IMR-90 (cell line): Measurements from ENCODE around the gene TIAM2. TPM values are rescaled to one million over a fixed set of nuclear protein-coding genes. Genes with fewer than 3 reads are reported as not detected.

Source experiments
- ATAC-seq: fragments of 200-7000 bp; cut with Tn5 transposase; 2 replicates; pipeline ENCODE4 v1.9.1; 2020; ENCODE audit warnings: low read depth, mild to moderate bottlenecking, moderate library complexity
- BruUV-seq: library from RNA; stranded (reverse); fragments of 400-500 nt; replicated peaks from 2 replicates; lab custom pipeline; 2021; lab: Mats Ljungman, UMichigan
- CTCF ChIA-PET: fragments of 300-600 bp; formaldehyde crosslinking; extraction: SDS; loops from one replicate; lab custom pipeline; 2021; ENCODE audit warnings: antibody characterized with exemption; lab: Yijun Ruan, JAX
- POLR2A ChIA-PET: fragments of 300-600 bp; sonication (Branson Sonifier 250); formaldehyde crosslinking; loops from one replicate; lab custom pipeline; 2022; ENCODE audit warnings: antibody characterized with exemption; ENCODE audit not compliant: unreplicated experiment; lab: Charles Lee
- DNase-seq: peaks from one replicate; pipeline ENCODE4 v3.0.0; 2013
- H2AFZ ChIP-seq: replicated peaks from 2 replicates; pipeline ENCODE3; 2013; ENCODE audit warnings: low read length, mild to moderate bottlenecking; ENCODE audit not compliant: poor library complexity
- H2AK5ac ChIP-seq: 2 replicates; pipeline ENCODE4 v1.6.1; 2013; ENCODE audit warnings: low read depth, low read length, inconsistent platforms
- H2AK9ac ChIP-seq: replicated peaks from 2 replicates; pipeline ENCODE3; 2013; ENCODE audit warnings: mild to moderate bottlenecking, low read depth, low read length, moderate library complexity; ENCODE audit not compliant: poor library complexity
- H2BK120ac ChIP-seq: 2 replicates; pipeline ENCODE4 v1.6.1; 2013; ENCODE audit warnings: low read depth, low read length, inconsistent platforms
- H2BK15ac ChIP-seq: 3 replicates; pipeline ENCODE4 v1.6.1; 2013; ENCODE audit warnings: low read depth, low read length, inconsistent platforms
- H2BK20ac ChIP-seq: 2 replicates; pipeline ENCODE4 v1.6.1; 2013; ENCODE audit warnings: low read depth, mild to moderate bottlenecking, inconsistent platforms, low read length, moderate library complexity
- H2BK5ac ChIP-seq: 2 replicates; pipeline ENCODE4 v1.6.1; 2013; ENCODE audit warnings: mild to moderate bottlenecking, low read depth, low read length, inconsistent platforms; ENCODE audit not compliant: poor library complexity, severe bottlenecking
- H3K14ac ChIP-seq: replicated peaks from 2 replicates; pipeline ENCODE4 v1.6.1; 2013; ENCODE audit warnings: low read depth, low read length, inconsistent platforms
- H3K18ac ChIP-seq: 2 replicates; pipeline ENCODE4 v1.6.1; 2013; ENCODE audit warnings: low read depth, low read length, control low read depth
- H3K23ac ChIP-seq: 2 replicates; pipeline ENCODE4 v1.6.1; 2013; ENCODE audit warnings: low read depth, low read length, inconsistent platforms
- H3K27ac ChIP-seq: 2 replicates; pipeline ENCODE4 v1.5.1; 2013; ENCODE audit warnings: mild to moderate bottlenecking, control low read depth, low read length; ENCODE audit not compliant: insufficient read depth
- H3K27me3 ChIP-seq: 2 replicates; pipeline ENCODE4 v1.6.1; 2013; ENCODE audit warnings: low read length; ENCODE audit not compliant: control insufficient read depth, insufficient read depth
- H3K36me3 ChIP-seq: 2 replicates; pipeline ENCODE4 v1.6.1; 2013; ENCODE audit warnings: low read length, mixed read lengths; ENCODE audit not compliant: control insufficient read depth, insufficient read depth
- H3K4ac ChIP-seq: 2 replicates; pipeline ENCODE4 v1.6.1; 2013; ENCODE audit warnings: low read depth, low read length, inconsistent platforms
- H3K4me1 ChIP-seq: 2 replicates; pipeline ENCODE4 v1.6.1; 2013; ENCODE audit warnings: low read length, mixed read lengths; ENCODE audit not compliant: control insufficient read depth, insufficient read depth
- H3K4me2 ChIP-seq: 2 replicates; pipeline ENCODE4 v1.6.1; 2013; ENCODE audit warnings: low read depth, mild to moderate bottlenecking, control low read depth, low read length, moderate library complexity
- H3K4me3 ChIP-seq: 2 replicates; pipeline ENCODE4 v1.5.1; 2013; ENCODE audit warnings: low read depth, mild to moderate bottlenecking, control low read depth, low read length, moderate library complexity; ENCODE audit not compliant: insufficient read depth
- H3K56ac ChIP-seq: 2 replicates; pipeline ENCODE4 v1.6.1; 2013; ENCODE audit warnings: low read length, inconsistent platforms; ENCODE audit not compliant: insufficient read depth; ENCODE audit errors: extremely low read depth
- H3K79me1 ChIP-seq, 2 experiments: 2 replicates each; pipeline ENCODE4 v1.6.1; 2013; ENCODE audit warnings: low read length in 2 of 2, inconsistent platforms in 1 of 2, low read depth in 1 of 2
- H3K9ac ChIP-seq: 2 replicates; pipeline ENCODE4 v1.6.1; 2013; ENCODE audit warnings: low read depth, low read length, control low read depth
- H3K9me1 ChIP-seq: 2 replicates; pipeline ENCODE4 v1.6.1; 2013; ENCODE audit warnings: low read length, inconsistent platforms; ENCODE audit not compliant: insufficient read depth
- H3K9me3 ChIP-seq: 2 replicates; pipeline ENCODE4 v1.6.1; 2013; ENCODE audit warnings: low read length; ENCODE audit not compliant: control insufficient read depth, insufficient read depth
- H4K20me1 ChIP-seq: 2 replicates; pipeline ENCODE4 v1.6.1; 2013; ENCODE audit warnings: low read length, inconsistent platforms; ENCODE audit not compliant: insufficient read depth
- H4K5ac ChIP-seq: 2 replicates; pipeline ENCODE4 v1.6.1; 2013; ENCODE audit warnings: mild to moderate bottlenecking, low read depth, low read length, control low read depth
- H4K8ac ChIP-seq, 2 experiments: 2 replicates each; pipeline ENCODE4 v1.6.1; 2013; ENCODE audit warnings: low read depth in 2 of 2, low read length in 2 of 2, control low read depth in 1 of 2, inconsistent platforms in 1 of 2
- H4K91ac ChIP-seq: 2 replicates; pipeline ENCODE4 v1.6.1; 2013; ENCODE audit warnings: low read depth, low read length, inconsistent platforms; ENCODE audit not compliant: insufficient read depth
- CHD1 ChIP-seq: IDR thresholded peaks from 2 replicates; pipeline ENCODE4 v1.6.1; 2012; ENCODE audit warnings: low read depth, low read length, improper control_type of control experiment
- FOS ChIP-seq: fragments of 150-350 bp; IDR thresholded peaks from 2 replicates; pipeline ENCODE4 v1.6.1; 2016; ENCODE audit warnings: low read depth, low read length
- WGBS, 2 experiments: methylation state at CpG; one replicate each; pipeline versions ENCODE4 v1.1.5 to v1.1.7; 2013; ENCODE audit warnings: missing lambda C conversion rate in 2 of 2; ENCODE audit not compliant: insufficient read length in 1 of 2; ENCODE audit errors: extremely low coverage in 2 of 2; 5-methylcytosine and 5-hydroxymethylcytosine counted together
- dilution Hi-C: fragments of 300-500 bp; cut with HindIII; formaldehyde crosslinking; loops from one replicate; pipeline ENCODE4 v1.14.3; 2018; ENCODE audit warnings: low sequenced_read_pairs; ENCODE audit not compliant: unreplicated experiment
- in situ Hi-C: fragments of 300-500 bp; cut with MboI; formaldehyde crosslinking; loops from 3 replicates; pipeline ENCODE4 v1.14.3; 2019; ENCODE audit warnings: low sequenced_read_pairs, inconsistent platforms, mixed read lengths
- intact Hi-C: fragments of 100-400 bp; cut with micrococcal nuclease; formaldehyde crosslinking; loops from 2 replicates; pipeline ENCODE4 v1.10.0; 2022
- polyA plus RNA-seq, 3 experiments: library from polyadenylated mRNA; depleted of rRNA; stranded (reverse); fragments of >200 nt; gene quantifications; 2 replicates each; pipeline ENCODE4 v1.2.3, GENCODE V29; 2012; ENCODE audit warnings: low replicate concordance in 1 of 3
- total RNA-seq: library from RNA; depleted of rRNA; stranded (reverse); fragments of >200 nt; gene quantifications from 2 replicates; pipeline ENCODE4 v1.2.3, GENCODE V29; 2012

TIAM2 gene
- total and polyA plus RNA-seq, 2 of the 4 experiments (the other 2 are of a cell fraction): 3.1 to 4.7 TPM

DNA sequence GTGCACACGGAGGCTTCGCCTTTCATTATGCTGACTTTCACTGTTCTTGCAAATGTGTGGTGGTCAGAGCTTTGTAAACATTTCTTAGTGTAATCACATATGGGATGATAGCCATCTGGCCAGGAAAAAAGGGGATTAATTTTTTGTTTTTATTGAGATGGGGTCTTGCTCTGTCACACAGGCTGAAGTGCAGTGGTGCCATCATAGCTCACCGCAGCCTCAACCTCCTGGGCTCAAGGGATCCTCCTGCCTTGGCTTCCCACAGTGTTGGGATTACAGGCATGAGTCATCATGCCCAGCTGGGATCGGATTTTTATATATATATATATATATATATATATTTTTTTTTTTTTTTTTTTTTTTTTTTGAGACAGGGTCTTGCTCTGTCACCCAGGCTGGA is 11.0 kb upstream of the TIAM2 start:
- CTCF ChIA-PET: interaction anchor here (1.1 kb wide), 1 partner anchor 116 kb away, joined by 3 read pairs; no protein-coding TSS in a partner anchor
- 60% methylated on average over 1 of the region's 4 CpGs; no CpG with 5 or more reads in 1 of the 2 experiments for WGBS, 2 experiments
- no peak overlapping the region for H4K91ac ChIP-seq
- no peak overlapping the region for H2BK120ac ChIP-seq
- H3K9ac ChIP-seq: no peak overlapping the region
- 0 out of 2 replicates have a peak, but pooled peaks cover 2% of the 10 kb centered on the region for H3K9me1 ChIP-seq
- TF ChIP-seq FOS (peak; percentile 19; the same call in 1 of the 2 replicates), CHD1 (no peak)
- no peak overlapping the region for H3K18ac ChIP-seq
- no peak overlapping the region for H2AK9ac ChIP-seq
- DNase-seq: peak; percentile 45
- no peaks in the 10 kb centered on the region for H3K36me3 ChIP-seq
- H2AFZ ChIP-seq: no peak overlapping the region
- H3K27ac ChIP-seq: no peak overlapping the region
- H3K23ac ChIP-seq: 0 out of 2 replicates have a peak overlapping the region, but pooled peaks have one; percentile 15
- no TSS peak for BruUV-seq
- no peak overlapping the region for H2BK5ac ChIP-seq
- H2AK5ac ChIP-seq: no peak overlapping the region; the same call in 1 of the 2 replicates
- no peak overlapping the region for H2BK15ac ChIP-seq
- in situ Hi-C loops: no loop called here
- no peak for ATAC-seq
- H3K4me2 ChIP-seq: no peak overlapping the region
- no peaks in the 10 kb centered on the region for H4K20me1 ChIP-seq
- no peak overlapping the region for H4K8ac ChIP-seq
- no peak overlapping the region for H2BK20ac ChIP-seq
- POLR2A ChIA-PET: interaction anchor here (0.5 kb wide), 1 partner anchor 132 kb away, joined by 4 read pairs; no protein-coding TSS in a partner anchor
- intact Hi-C loops: no loop called here
- H3K56ac ChIP-seq: no peak overlapping the region
- H3K4ac ChIP-seq: no peak overlapping the region
- no peaks in the 10 kb centered on the region for H3K9me3 ChIP-seq
- dilution Hi-C loops: no loop called here
- no peaks in the 10 kb centered on the region for H3K79me1 ChIP-seq
- no peak overlapping the region for H3K14ac ChIP-seq
- no peak overlapping the region for H3K4me3 ChIP-seq
- H3K4me1 ChIP-seq: no peaks in the 10 kb centered on the region
- H4K5ac ChIP-seq: no peak overlapping the region
- H3K27me3 ChIP-seq: no peaks in the 10 kb centered on the region
